HepG2 (cell line): ENCODE measurements around the gene OR6S1. TPM values are rescaled to one million over a fixed set of nuclear protein-coding genes. Genes with fewer than 3 reads are reported as not detected.

Source experiments
- CENPBD1 ChIP-seq: sonication (generic); formaldehyde crosslinking; IDR thresholded peaks from 2 replicates; pipeline ENCODE4 v1.8.0; 2022; ENCODE audit warnings: missing genetic modification reagents, low read depth, mild to moderate bottlenecking, borderline replicate concordance
- CREB3 ChIP-seq: sonication (generic); formaldehyde crosslinking; IDR thresholded peaks from 2 replicates; pipeline ENCODE4 v1.5.0; 2020; ENCODE audit warnings: missing genetic modification reagents
- CSRNP1 ChIP-seq: sonication (generic); formaldehyde crosslinking; IDR thresholded peaks from 2 replicates; pipeline ENCODE4 v1.8.1; 2023; ENCODE audit warnings: mild to moderate bottlenecking, missing genetic modification reagents
- DMTF1 ChIP-seq: sonication (generic); formaldehyde crosslinking; IDR thresholded peaks from 2 replicates; pipeline ENCODE4 v1.4.0; 2020; ENCODE audit warnings: mild to moderate bottlenecking, missing genetic modification reagents
- ETV5 ChIP-seq: IDR thresholded peaks from 2 replicates; pipeline ENCODE4 v1.6.1; 2018; ENCODE audit warnings: missing biosample characterization, missing genetic modification reagents, inconsistent platforms, borderline replicate concordance
- FOXC1 ChIP-seq: sonication (generic); formaldehyde crosslinking; IDR thresholded peaks from 2 replicates; pipeline ENCODE4 v1.8.0; 2022; ENCODE audit warnings: mild to moderate bottlenecking, missing genetic modification reagents, borderline replicate concordance
- HIVEP1 ChIP-seq: sonication (generic); formaldehyde crosslinking; IDR thresholded peaks from 2 replicates; pipeline ENCODE4 v1.4.0; 2020; ENCODE audit warnings: mild to moderate bottlenecking, missing genetic modification reagents
- KMT2A ChIP-seq: sonication (generic); formaldehyde crosslinking; IDR thresholded peaks from 2 replicates; pipeline ENCODE4 v1.4.0; 2020; ENCODE audit warnings: missing genetic modification reagents
- MYC ChIP-seq: sonication (generic); formaldehyde crosslinking; IDR thresholded peaks from 2 replicates; pipeline ENCODE4 v1.9.0; 2021; ENCODE audit warnings: missing genetic modification reagents, borderline replicate concordance
- NFKBIZ ChIP-seq: IDR thresholded peaks from 2 replicates; pipeline ENCODE4 v1.6.1; 2018; ENCODE audit warnings: missing genetic modification reagents, missing compliant biosample characterization
- NR1H2 ChIP-seq: sonication (generic); formaldehyde crosslinking; IDR thresholded peaks from 2 replicates; pipeline ENCODE4 v1.8.1; 2022; ENCODE audit warnings: low read depth, missing genetic modification reagents, borderline replicate concordance
- POLR2G ChIP-seq: fragments of 200-400 bp; formaldehyde crosslinking; IDR thresholded peaks from 2 replicates; pipeline ENCODE4 v1.6.1; 2018; ENCODE audit warnings: mild to moderate bottlenecking, low read depth, low read length, moderate library complexity
- REL ChIP-seq: sonication (generic); formaldehyde crosslinking; conservative IDR thresholded peaks from 2 replicates; pipeline ENCODE4 v1.8.0; 2022; ENCODE audit warnings: mild to moderate bottlenecking, missing genetic modification reagents, moderate library complexity
- SMAD1 ChIP-seq: sonication (generic); formaldehyde crosslinking; IDR thresholded peaks from 2 replicates; pipeline ENCODE4 v1.4.0; 2020; ENCODE audit warnings: missing genetic modification reagents, low read depth, mild to moderate bottlenecking, borderline replicate concordance
- TBL1XR1 ChIP-seq: fragments of 150-350 bp; IDR thresholded peaks from 2 replicates; pipeline ENCODE4 v1.6.1; 2014; ENCODE audit warnings: borderline replicate concordance, low read length; ENCODE audit not compliant: partially characterized antibody
- ZBTB38 ChIP-seq: sonication (generic); formaldehyde crosslinking; IDR thresholded peaks from 2 replicates; pipeline ENCODE4 v1.5.1; 2020; ENCODE audit warnings: mild to moderate bottlenecking, missing genetic modification reagents
- ZFP1 ChIP-seq: IDR thresholded peaks from 2 replicates; pipeline ENCODE4 v1.6.1; 2016
- ZNF276 ChIP-seq: sonication (generic); formaldehyde crosslinking; IDR thresholded peaks from 2 replicates; pipeline ENCODE4 v1.4.0; 2020; ENCODE audit warnings: mild to moderate bottlenecking, low read depth, missing genetic modification reagents
- ZNF672 ChIP-seq: sonication (generic); formaldehyde crosslinking; IDR thresholded peaks from 2 replicates; pipeline ENCODE4 v1.8.1; 2022; ENCODE audit warnings: missing genetic modification reagents
- ZNF800 ChIP-seq: sonication (generic); formaldehyde crosslinking; IDR thresholded peaks from 2 replicates; pipeline ENCODE4 v1.4.0; 2020; ENCODE audit warnings: missing genetic modification reagents
- polyA plus RNA-seq, 8 experiments: library from polyadenylated mRNA; depleted of rRNA in 3 of 8; stranded (reverse) in 7 of 8; unstranded in 1 of 8; fragments of >200 nt; fragmentation: Illumina TruSeq in 4 of 8; extraction: Trizol in 4 of 8; gene quantifications; 2 replicates each; pipeline versions ENCODE4 v1.2.1 to v1.2.3, GENCODE V29; 2011 to 2016; ENCODE audit warnings: low read depth in 4 of 8, missing spikeins in 1 of 8, mixed read lengths in 1 of 8; ENCODE audit not compliant: insufficient read depth in 1 of 8
- total RNA-seq, 5 experiments: library from RNA; depleted of rRNA; stranded (reverse); fragments of >200 nt; fragmentation: Illumina TruSeq; extraction: Trizol; gene quantifications; 2 replicates each; pipeline ENCODE4 v1.2.3, GENCODE V29; 2016; ENCODE audit warnings: low read depth in 1 of 5

OR6S1 gene
- total and polyA plus RNA-seq, 2 of the 13 experiments (the other 11 are each of a cell fraction or from before 2014, with no cell fraction given), result 0.09 TPM; not detected in 1

- TF ChIP-seq MYC (CRISPR knock-in tag) (no peak), DMTF1 (CRISPR knock-in tag) (no peak), ZFP1 (no peak; the same call in 1 of the 2 replicates), ZBTB38 (no peak; the same call in none of the 2 replicates), SMAD1 (no peak), CSRNP1 (CRISPR knock-in tag) (no peak), NR1H2 (CRISPR knock-in tag) (no peak), ZNF672 (no peak), POLR2G (no peak), ZNF276 (CRISPR knock-in tag) (no peak), CENPBD1 (CRISPR knock-in tag) (no peak), CREB3 (CRISPR knock-in tag) (no peak), REL (no peak; the same call in 1 of the 2 replicates), FOXC1 (CRISPR knock-in tag) (no peak), NFKBIZ (CRISPR knock-in tag) (0 out of 2 replicates have a peak, but pooled peaks have one; percentile 13), KMT2A (no peak), ZNF800 (peak; percentile 11; the same call in 1 of the 2 replicates), HIVEP1 (CRISPR knock-in tag) (no peak), ETV5 (CRISPR knock-in tag) (0 out of 2 replicates have a peak, but pooled peaks have one; percentile 10), TBL1XR1 (peak; percentile 39)
These were observed 41.8 kb upstream of the OR6S1 start (continued) for GRCh38 chr14:20683125-20683890.
